GM18519 (cell line): Measurements from ENCODE around the gene IL21.
"Not testable (repeated sequence)": the region's sequence is repeated elsewhere in the genome, so short reads cannot be mapped to it uniquely, and the experiment has no call there.

ENCODE experiments used
- ATAC-seq: cut with Tn5 transposase; IDR thresholded peaks from one replicate; pipeline ENCODE4 v1.9.1; 2021; ENCODE audit warnings: mild to moderate bottlenecking, moderate library complexity; ENCODE audit not compliant: unreplicated experiment, low FRiP score

The IL21 gene

GRCh38 chr4:122583906-122584305 is 37.0 kb downstream of the IL21 start:
- ATAC-seq = no peak

- ATAC-seq = peak; percentile 72
Observed at GRCh38 chr4:122577808-122578781, 42.8 kb downstream of the IL21 start.

- ATAC-seq = no peak
Observed at GRCh38 chr4:122577189-122577553, 43.7 kb downstream of the IL21 start.

GRCh38 chr4:122576261-122577188 is 44.3 kb downstream of the IL21 start:
- ATAC-seq = no peak

DNA sequence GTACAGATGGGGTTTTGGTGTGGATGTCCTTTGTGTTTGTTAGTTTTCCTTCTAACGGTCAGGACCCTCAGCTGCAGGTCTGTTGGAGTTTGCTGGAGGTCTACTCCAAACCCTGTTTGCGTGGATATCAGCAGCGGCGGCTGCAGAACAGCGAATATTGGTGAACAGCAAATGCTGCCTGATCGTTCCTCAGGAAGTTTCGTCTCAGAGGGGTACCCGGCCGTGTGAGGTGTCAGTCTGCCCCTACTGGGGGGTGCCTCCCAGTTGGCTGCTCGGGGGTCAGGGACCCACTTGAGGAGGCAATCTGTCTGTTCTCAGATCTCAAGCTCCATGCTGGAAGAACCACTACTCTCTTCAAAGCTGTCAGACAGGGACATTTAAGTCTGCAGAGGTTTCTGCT is 46.5 kb downstream of the IL21 start:
- not testable (repeated sequence) for ATAC-seq

- ATAC-seq = no peak
Observed at GRCh38 chr4:122562449-122562848, 58.4 kb downstream of the IL21 start.
